Heart left ventricle (tissue), 16 donors: ENCODE results near the gene LBP. TPM values are rescaled to one million over a fixed set of nuclear protein-coding genes. Genes with fewer than 3 reads are reported as not detected.

ENCODE experiments used
- ATAC-seq, 4 donors: fragments of 200-7000 bp; cut with Tn5 transposase; one replicate each; pipeline ENCODE4 v1.9.1; 2020 to 2022; ENCODE audit warnings: moderate library complexity in 4 of 4, mild to moderate bottlenecking in 3 of 4, moderate number of reproducible peaks in 1 of 4
- DNase-seq, 5 donors: peaks; one replicate each; pipeline ENCODE4 v3.0.0-alpha.2; 2020
- H3K27ac ChIP-seq, 12 donors: fragments of 200-600 bp; sonication (generic) in 4 of 12; one replicate each; pipeline versions ENCODE4 v1.5.0 to v1.8.0; 2016 to 2022; ENCODE audit warnings: mild to moderate bottlenecking in 2 of 12
- H3K27me3 ChIP-seq, 9 donors: fragments of 200-600 bp; sonication (generic) in 2 of 9; one replicate each; pipeline versions ENCODE4 v1.5.1 to v1.8.0; 2016 to 2022; ENCODE audit warnings: mild to moderate bottlenecking in 3 of 9
- H3K36me3 ChIP-seq, 9 donors: fragments of 200-600 bp; sonication (generic) in 2 of 9; one replicate each; pipeline versions ENCODE4 v1.5.0 to v1.8.0; 2018 to 2022; ENCODE audit warnings: mild to moderate bottlenecking in 2 of 9
- H3K4me1 ChIP-seq, 12 donors: fragments of 200-600 bp; sonication (generic) in 4 of 12; one replicate each; pipeline versions ENCODE4 v1.5.0 to v1.8.0; 2016 to 2022; ENCODE audit warnings: mild to moderate bottlenecking in 3 of 12
- H3K4me3 ChIP-seq, 12 donors: fragments of 200-600 bp; sonication (generic) in 4 of 12; one replicate each; pipeline versions ENCODE4 v1.5.0 to v1.8.0; 2017 to 2022; ENCODE audit warnings: mild to moderate bottlenecking in 9 of 12, moderate library complexity in 4 of 12
- H3K9me3 ChIP-seq, 12 donors: fragments of 200-600 bp; sonication (generic) in 4 of 12; one replicate each; pipeline versions ENCODE4 v1.5.0 to v1.8.0; 2016 to 2022; ENCODE audit warnings: mild to moderate bottlenecking in 1 of 12
- POLR2A ChIP-seq, 2 donors: fragments of 450-650 bp; IDR thresholded peaks; one replicate each; pipeline ENCODE4 v1.6.1; 2017; ENCODE audit warnings: antibody characterized with exemption in 2 of 2, mild to moderate bottlenecking in 2 of 2, moderate library complexity in 2 of 2
- WGBS, 4 donors: extraction: QIAGEN DNeasy Blood & Tissue Kit in 2 of 4; methylation state at CpG; one replicate each; pipeline versions ENCODE4 v1.1.5 to v1.1.7; 2013 to 2018; 5-methylcytosine and 5-hydroxymethylcytosine counted together
- intact Hi-C, 10 donors: fragments of 100-400 bp; cut with DNase I; formaldehyde crosslinking; loops; one replicate each; pipeline versions ENCODE4 v1.11.1 to v1.14.2; 2022
- polyA plus RNA-seq, 2 donors: library from polyadenylated mRNA; stranded (reverse); fragments of 200-250 nt; gene quantifications; one replicate each; pipeline ENCODE4 v1.2.3, GENCODE V29; 2013
- total RNA-seq, 9 donors: library from RNA; depleted of rRNA in 2 of 9; stranded (reverse); fragments of >200 nt in 2 of 9; fragmentation: NEBNext Ultra II Directional in 3 of 9; extraction: Animal tissue kit (Norgen Biotek cat#: 25700) in 3 of 9; gene quantifications; one replicate each; pipeline versions ENCODE4 v1.1.0 to v1.2.4, GENCODE V29; 2016 to 2023
- TF ChIP-seq, protein P1 (sequence below), 12 donors: fragments of 200-600 bp; sonication (generic) in 4 of 12; IDR thresholded peaks; one replicate each; pipeline versions ENCODE4 v1.5.0 to v1.8.0; 2018 to 2022; ENCODE audit warnings: antibody characterized with exemption in 12 of 12, mild to moderate bottlenecking in 5 of 12
- donor health status: ischemic (EF 13 %, LVEDD 7.1; RV severe dilation, severe dysfunction).
- donor health status: healthy with polysubstance abuse.
- donor health status: DM: no; HTN: yes; CAD: no.
- donor health status: DM: no; HTN: no; CAD: no.
- donor health status: ischemic (EF 25% LVEDD 6.9; RV normal size, moderate dysfunction).
- donor health status: ischemic (EF 25% LVEDD 5.7; RV mildly dilated, moderate dysfunction).
- donor health status: healthy.
- donor health status: DM: yes; HTN: yes; CAD: no.
- donor health status: ischemic (EF 35%, LVEDD 5.7; RV mildly dilated, moderate dysfunction).
- donor health status: nonischemic (EF 11% LVEDD 7.7; RV severe dilation, severe dysfunction).
- donor health status: DM: yes; HTN: yes; CAD: no.
- donor health status: PGD.
- donor health status: ischemic (EF 29% LVEDD 5.4; RV normal size, mild dysfunction).
- donor health status: nonischemic (EF 23%, LVEDD 6.1; RV moderate dilation, normal function).

Gene LBP
- total and polyA plus RNA-seq, 11 donors, result 0.15 to 1.2 (median 0.39) TPM; not detected in 5

DNA sequence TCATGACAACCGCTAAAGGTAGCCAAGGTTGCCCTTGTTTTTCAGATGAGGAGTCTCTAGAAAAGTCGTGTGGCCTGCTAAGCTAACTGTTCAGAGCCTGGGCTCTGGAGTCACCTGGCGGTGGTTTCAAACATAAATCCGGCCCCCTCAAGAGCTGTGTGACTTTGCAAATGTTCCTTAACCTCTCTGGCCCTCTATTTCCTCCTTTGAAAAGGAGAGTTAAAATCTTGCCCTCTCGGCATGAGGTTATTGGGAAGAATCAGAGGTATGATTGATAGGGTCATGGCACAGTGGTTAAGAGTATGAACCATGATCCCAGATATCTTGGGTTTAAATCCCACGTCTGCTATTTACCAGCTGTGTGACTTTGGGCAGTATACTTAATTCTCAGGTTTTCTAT lies 5.6 kb upstream of the LBP start:
- Histone ChIP-seq H3K9me3 (peaks cover 0 to 11% (median 7%) of the 10 kb centered on the region in 12 donors), H3K36me3 (no peaks in the 10 kb centered on the region)

DNA sequence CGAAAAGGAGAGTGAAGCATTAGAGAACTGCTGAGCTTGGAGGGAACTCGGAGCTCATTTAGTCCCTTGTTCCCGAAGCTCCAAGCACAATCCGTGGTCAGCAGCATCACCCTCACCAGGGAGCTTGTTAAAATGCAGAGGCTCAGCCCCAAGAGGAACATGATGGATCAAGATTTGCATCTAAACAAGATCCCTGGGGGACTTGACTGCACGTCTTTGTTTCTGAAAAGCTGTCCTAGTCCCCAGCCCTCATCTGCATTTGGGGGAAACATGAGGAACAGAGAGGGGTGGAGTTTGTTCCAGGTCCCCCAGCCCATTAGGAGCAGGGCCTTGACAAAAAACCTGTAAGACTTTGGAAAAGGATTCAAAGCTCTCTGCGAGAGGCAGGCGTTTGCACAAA lies 4.1 kb upstream of the LBP start:
- Histone ChIP-seq H3K4me3 (no peak overlapping the region), H3K27ac (no peak overlapping the region), H3K4me1 (peaks cover 0 to 9% (median 2%) of the 10 kb centered on the region in 12 donors), H3K36me3 (no peaks in the 10 kb centered on the region), H3K27me3 (peaks cover 0 to under 1% (median 0%) of the 10 kb centered on the region in 9 donors), H3K9me3 (peaks cover 0 to 9% (median 7%) of the 10 kb centered on the region in 12 donors)
- intact Hi-C loops, result loop anchor here in 1 of 10 donors (5.0 kb wide), 1 partner anchor 65 kb away; no protein-coding TSS in a partner anchor
- DNase-seq, result no peak
- no peak for ATAC-seq
- WGBS, 4 donors, result 53 to 68% (median 62%) methylated on average over 7 of the region's 7 CpGs
- TF ChIP-seq POLR2A (IDR thresholded peaks at IDR 0.05), result no peak
- TF ChIP-seq, protein P1, sequence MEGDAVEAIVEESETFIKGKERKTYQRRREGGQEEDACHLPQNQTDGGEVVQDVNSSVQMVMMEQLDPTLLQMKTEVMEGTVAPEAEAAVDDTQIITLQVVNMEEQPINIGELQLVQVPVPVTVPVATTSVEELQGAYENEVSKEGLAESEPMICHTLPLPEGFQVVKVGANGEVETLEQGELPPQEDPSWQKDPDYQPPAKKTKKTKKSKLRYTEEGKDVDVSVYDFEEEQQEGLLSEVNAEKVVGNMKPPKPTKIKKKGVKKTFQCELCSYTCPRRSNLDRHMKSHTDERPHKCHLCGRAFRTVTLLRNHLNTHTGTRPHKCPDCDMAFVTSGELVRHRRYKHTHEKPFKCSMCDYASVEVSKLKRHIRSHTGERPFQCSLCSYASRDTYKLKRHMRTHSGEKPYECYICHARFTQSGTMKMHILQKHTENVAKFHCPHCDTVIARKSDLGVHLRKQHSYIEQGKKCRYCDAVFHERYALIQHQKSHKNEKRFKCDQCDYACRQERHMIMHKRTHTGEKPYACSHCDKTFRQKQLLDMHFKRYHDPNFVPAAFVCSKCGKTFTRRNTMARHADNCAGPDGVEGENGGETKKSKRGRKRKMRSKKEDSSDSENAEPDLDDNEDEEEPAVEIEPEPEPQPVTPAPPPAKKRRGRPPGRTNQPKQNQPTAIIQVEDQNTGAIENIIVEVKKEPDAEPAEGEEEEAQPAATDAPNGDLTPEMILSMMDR (IDR thresholded peaks at IDR 0.05), result no peak

More for the DNA sequence above, 5.6 kb upstream of the LBP start:
- intact Hi-C loops, result loop anchor here in 1 of 10 donors (5.0 kb wide), 1 partner anchor 67 kb away; no protein-coding TSS in a partner anchor
- Histone ChIP-seq H3K27ac (no peak overlapping the region), H3K4me1 (peaks cover 0 to 7% (median under 1%) of the 10 kb centered on the region in 12 donors), H3K27me3 (peaks cover 0 to 9% (median 0%) of the 10 kb centered on the region in 9 donors), H3K4me3 (no peak overlapping the region)
- ATAC-seq (no peak), DNase-seq (no peak)
- 80 to 88% (median 87%) methylated on average over 6 of the region's 6 CpGs for WGBS, 4 donors
- TF ChIP-seq, protein P1 (IDR thresholded peaks at IDR 0.05), result no peak
- no peak for TF ChIP-seq POLR2A (IDR thresholded peaks at IDR 0.05)

DNA sequence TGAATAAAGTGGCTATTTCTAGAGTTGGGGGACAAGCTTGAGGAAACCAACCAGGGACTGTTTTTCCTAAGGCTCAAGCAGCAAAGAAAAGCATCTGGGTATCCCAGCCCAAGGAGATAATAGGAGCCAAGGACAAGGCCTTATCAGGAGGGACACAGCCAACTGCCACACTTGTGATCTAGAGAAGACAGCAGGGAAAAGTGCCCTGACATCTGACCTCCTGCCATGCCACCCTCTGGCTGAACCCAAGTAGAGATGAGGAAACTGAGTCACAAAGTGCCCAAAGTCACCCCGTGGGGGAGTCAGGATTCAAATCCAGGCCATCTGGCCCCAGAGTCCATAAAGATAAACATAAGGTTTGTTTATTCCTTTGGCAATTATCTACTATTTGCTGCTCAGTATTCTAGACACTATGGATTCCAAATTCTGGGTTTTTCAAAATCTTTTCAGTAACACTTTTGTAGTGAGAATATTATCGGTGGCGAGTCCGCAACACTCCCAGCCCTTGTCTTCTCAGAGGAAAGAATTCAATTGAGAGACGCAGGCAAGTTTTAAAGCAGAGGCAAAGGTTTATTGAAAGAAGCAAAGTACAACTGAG lies 3.5 kb upstream of the LBP start:
- TF ChIP-seq, protein P1 (IDR thresholded peaks at IDR 0.05), result no peak
- TF ChIP-seq POLR2A (IDR thresholded peaks at IDR 0.05), result no peak
- H3K27ac ChIP-seq, result no peak overlapping the region
- no peaks in the 10 kb centered on the region for H3K27me3 ChIP-seq
- intact Hi-C loops, result loop anchor here in 1 of 10 donors (5.0 kb wide), 1 partner anchor 64 kb away; no protein-coding TSS in a partner anchor
- peak overlapping the region in 1 of 12 donors; percentile 10 for H3K4me3 ChIP-seq
- no peak for ATAC-seq
- H3K9me3 ChIP-seq, result peaks cover 0 to 6% (median 4%) of the 10 kb centered on the region in 12 donors
- WGBS, 4 donors, result 79 to 85% (median 83%) methylated on average over 5 of the region's 5 CpGs
- peaks cover 0 to 9% (median 2%) of the 10 kb centered on the region in 12 donors for H3K4me1 ChIP-seq
- no peak for DNase-seq
- no peaks in the 10 kb centered on the region for H3K36me3 ChIP-seq

DNA sequence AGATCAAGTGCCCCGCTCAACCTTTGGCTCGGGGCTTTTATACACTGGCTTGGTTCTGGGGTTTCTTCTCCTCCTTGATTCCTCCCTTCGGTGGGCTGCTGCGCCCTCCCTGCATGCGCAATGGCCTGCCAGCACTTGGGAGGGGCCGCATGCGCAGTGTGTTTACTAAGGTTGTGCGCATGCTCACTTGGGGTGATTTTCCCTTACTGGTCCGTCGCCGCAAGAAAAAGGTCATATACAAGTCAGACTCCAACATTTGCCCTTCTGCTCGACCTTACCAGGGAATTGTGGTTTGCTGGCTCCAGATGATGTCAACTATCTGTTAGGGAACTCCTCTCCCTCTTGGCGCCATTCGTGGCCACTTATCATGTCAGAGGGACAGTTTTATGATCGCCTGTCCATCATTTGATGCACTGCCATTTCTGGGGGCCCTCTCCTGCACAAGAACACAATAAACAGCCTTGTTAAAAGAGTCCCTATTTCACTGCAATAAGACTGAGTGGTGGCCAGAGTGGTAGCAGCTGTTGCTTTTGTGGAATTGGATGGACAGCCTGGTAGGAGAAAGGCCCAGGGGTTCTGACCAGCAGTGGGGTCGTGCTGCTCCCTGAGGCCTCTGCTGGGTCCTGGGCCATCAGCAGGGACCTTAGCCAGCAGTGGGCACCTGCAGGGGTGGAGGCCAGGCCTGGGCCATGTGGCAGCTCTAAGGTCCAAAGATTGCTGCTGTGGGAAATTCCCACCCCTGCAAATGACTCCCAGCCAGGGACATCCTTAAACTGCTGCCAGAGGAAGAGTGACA lies 2.8 kb upstream of the LBP start:
- Histone ChIP-seq H3K9me3 (no peaks in the 10 kb centered on the region), H3K4me3 (peak overlapping the region in 1 of 12 donors; percentile 10), H3K36me3 (no peaks in the 10 kb centered on the region), H3K4me1 (peaks cover 0 to 9% (median 2%) of the 10 kb centered on the region in 12 donors), H3K27me3 (no peaks in the 10 kb centered on the region), H3K27ac (no peak overlapping the region)
- TF ChIP-seq, protein P1 (IDR thresholded peaks at IDR 0.05), result no peak
- TF ChIP-seq POLR2A (IDR thresholded peaks at IDR 0.05), result no peak
- intact Hi-C loops, result loop anchor here in 1 of 10 donors (5.0 kb wide), 1 partner anchor 64 kb away; no protein-coding TSS in a partner anchor
- ATAC-seq (peak in 1 of 4 donors; percentile 34), DNase-seq (peak in 1 of 5 donors; percentile 48)
- 72 to 83% (median 77%) methylated on average over 16 of the region's 16 CpGs for WGBS, 4 donors
